ENCODE measurements around the gene SLC3A2.

The SLC3A2 gene

GRCh38 chr11:62881579-62882430, 1.1 kb downstream of the SLC3A2 start:
- peak; percentile 93 for DNase-seq

- no peak for DNase-seq
Measured at GRCh38 chr11:62882431-62882749, 1.7 kb downstream of the SLC3A2 start.

GRCh38 chr11:62882788-62883501, 2.2 kb downstream of the SLC3A2 start:
- DNase-seq, result no peak

GRCh38 chr11:62883673-62884072, 3.0 kb downstream of the SLC3A2 start:
- DNase-seq, result no peak

- no peak for DNase-seq
Measured at GRCh38 chr11:62885137-62885750, 4.5 kb downstream of the SLC3A2 start.

- no peak for DNase-seq
Measured at GRCh38 chr11:62888406-62888805, 7.7 kb downstream of the SLC3A2 start.

- no peak for DNase-seq
Measured at GRCh38 chr11:62889126-62889483, 8.4 kb downstream of the SLC3A2 start.

GRCh38 chr11:62889484-62890437, 9.1 kb downstream of the SLC3A2 start:
- no peak for DNase-seq

GRCh38 chr11:62892077-62892922, 11.6 kb downstream of the SLC3A2 start:
- DNase-seq, result no peak

GRCh38 chr11:62895501-62895900, 14.8 kb downstream of the SLC3A2 start:
- DNase-seq, result no peak

- no peak for DNase-seq
Measured at GRCh38 chr11:62896049-62896448, 15.4 kb downstream of the SLC3A2 start.

- no peak for DNase-seq
Measured at GRCh38 chr11:62897311-62897710, 16.6 kb downstream of the SLC3A2 start.

- DNase-seq, result no peak
Measured at GRCh38 chr11:62898027-62898426, 17.3 kb downstream of the SLC3A2 start.

GRCh38 chr11:62902932-62903331, 22.2 kb downstream of the SLC3A2 start:
- DNase-seq, result no peak

GRCh38 chr11:62905296-62905695, 24.6 kb downstream of the SLC3A2 start:
- DNase-seq, result no peak

- DNase-seq, result peak; percentile 74
Measured at GRCh38 chr11:62905927-62906531, 25.3 kb downstream of the SLC3A2 start.

- no peak for DNase-seq
Measured at GRCh38 chr11:62908468-62909072, 27.9 kb downstream of the SLC3A2 start.

- no peak for DNase-seq
Measured at GRCh38 chr11:62909107-62909894, 28.6 kb downstream of the SLC3A2 start.

GRCh38 chr11:62910141-62910882, 29.6 kb downstream of the SLC3A2 start:
- no peak for DNase-seq

All from activated gamma-delta T cell treated with Interleukin-2 at 50 U/mL for 16 hours (primary cell).